Mesenchymal stem cell (in vitro differentiated cells and primary cell): ENCODE measurements around the gene S100A4.

Experiments used
- DNase-seq: peaks from one replicate; pipeline ENCODE4 v3.0.0-alpha.2; 2013
- H2AFZ ChIP-seq: one replicate; pipeline ENCODE4 v1.6.1; 2013; ENCODE audit warnings: low read depth, mild to moderate bottlenecking, control low read depth, inconsistent platforms, low read length, moderate library complexity
- H2AK5ac ChIP-seq: 2 replicates; pipeline ENCODE4 v1.6.1; 2013; ENCODE audit warnings: low read length, moderate library complexity, mild to moderate bottlenecking, inconsistent platforms; ENCODE audit not compliant: severe bottlenecking
- H2BK120ac ChIP-seq: one replicate; pipeline ENCODE4 v1.6.1; 2013; ENCODE audit warnings: low read depth, mild to moderate bottlenecking, inconsistent platforms, low read length, moderate library complexity
- H2BK12ac ChIP-seq, 2 experiments: one replicate each; pipeline ENCODE4 v1.6.1; 2013; ENCODE audit warnings: inconsistent platforms in 2 of 2, low read length in 2 of 2, mild to moderate bottlenecking in 2 of 2, moderate library complexity in 2 of 2, control low read depth in 1 of 2
- H2BK15ac ChIP-seq: one replicate; pipeline ENCODE4 v1.6.1; 2013; ENCODE audit warnings: mild to moderate bottlenecking, low read depth, inconsistent platforms; ENCODE audit not compliant: poor library complexity, severe bottlenecking
- H2BK5ac ChIP-seq: 2 replicates; pipeline ENCODE4 v1.6.1; 2013; ENCODE audit warnings: low read depth, mild to moderate bottlenecking, low read length, control low read depth, inconsistent platforms; ENCODE audit not compliant: poor library complexity, severe bottlenecking
- H3K14ac ChIP-seq, 2 experiments: one replicate each; pipeline ENCODE4 v1.6.1; 2013; ENCODE audit warnings: inconsistent platforms in 2 of 2, low read length in 2 of 2, control low read depth in 1 of 2, mild to moderate bottlenecking in 1 of 2, moderate library complexity in 1 of 2
- H3K18ac ChIP-seq, 2 experiments: one replicate each; pipeline ENCODE4 v1.6.1; 2013; ENCODE audit warnings: inconsistent platforms in 2 of 2, low read length in 2 of 2, control low read depth in 1 of 2, low read depth in 1 of 2, mild to moderate bottlenecking in 1 of 2
- H3K23ac ChIP-seq, 2 experiments: one replicate each; pipeline ENCODE4 v1.6.1; 2013; ENCODE audit warnings: inconsistent platforms in 2 of 2, low read length in 2 of 2, mild to moderate bottlenecking in 2 of 2, moderate library complexity in 2 of 2, control low read depth in 1 of 2
- H3K27ac ChIP-seq: 2 replicates; pipeline ENCODE4 v1.5.1; 2013; ENCODE audit warnings: mild to moderate bottlenecking, moderate library complexity, low read length, control low read depth, inconsistent platforms; ENCODE audit not compliant: poor library complexity, severe bottlenecking
- H3K27me3 ChIP-seq, 2 experiments: 2 replicates each; pipeline versions ENCODE4 v1.6.1 to v1.7.0; 2013; ENCODE audit warnings: low read length in 2 of 2, mild to moderate bottlenecking in 2 of 2, moderate library complexity in 2 of 2, control low read depth in 1 of 2, inconsistent platforms in 1 of 2; ENCODE audit not compliant: control insufficient read depth in 1 of 2, insufficient read depth in 1 of 2
- H3K36me3 ChIP-seq, 2 experiments: 2 replicates each; pipeline versions ENCODE4 v1.6.1 to v1.7.0; 2013; ENCODE audit warnings: low read length in 2 of 2, control low read depth in 1 of 2, inconsistent platforms in 1 of 2, low read depth in 1 of 2, mild to moderate bottlenecking in 1 of 2; ENCODE audit not compliant: insufficient read depth in 2 of 2, control insufficient read depth in 1 of 2
- H3K4ac ChIP-seq, 2 experiments: one replicate each; pipeline ENCODE4 v1.6.1; 2013; ENCODE audit warnings: inconsistent platforms in 2 of 2, low read length in 2 of 2, mild to moderate bottlenecking in 2 of 2, moderate library complexity in 2 of 2, control low read depth in 1 of 2, low read depth in 1 of 2
- H3K4me1 ChIP-seq: 2 replicates; pipeline ENCODE4 v1.6.1; 2013; ENCODE audit warnings: low read depth, low read length, control low read depth; ENCODE audit not compliant: control insufficient read depth, insufficient read depth
- H3K4me2 ChIP-seq: 2 replicates; pipeline ENCODE4 v1.6.1; 2013; ENCODE audit warnings: low read length, mild to moderate bottlenecking, inconsistent platforms; ENCODE audit not compliant: poor library complexity, severe bottlenecking
- H3K4me3 ChIP-seq, 2 experiments: 2 replicates each; pipeline versions ENCODE4 v1.5.1 to v1.7.0; 2013; ENCODE audit warnings: low read length in 2 of 2, mild to moderate bottlenecking in 2 of 2, control low read depth in 1 of 2, low read depth in 1 of 2; ENCODE audit not compliant: insufficient read depth in 1 of 2
- H3K79me1 ChIP-seq: replicated peaks from 2 replicates; pipeline ENCODE4 v1.6.1; 2013; ENCODE audit warnings: mild to moderate bottlenecking, control low read depth, low read length, inconsistent platforms; ENCODE audit not compliant: poor library complexity, severe bottlenecking
- H3K9ac ChIP-seq: 2 replicates; pipeline ENCODE4 v1.7.0; 2013; ENCODE audit warnings: mild to moderate bottlenecking, low read length, moderate library complexity
- H3K9me3 ChIP-seq: 2 replicates; pipeline ENCODE4 v1.7.0; 2013; ENCODE audit warnings: mild to moderate bottlenecking, low read length; ENCODE audit not compliant: control insufficient read depth
- H4K8ac ChIP-seq: one replicate; pipeline ENCODE4 v1.6.1; 2013; ENCODE audit warnings: inconsistent platforms, mild to moderate bottlenecking, low read length, moderate library complexity
- H4K91ac ChIP-seq: one replicate; pipeline ENCODE4 v1.6.1; 2013; ENCODE audit warnings: mild to moderate bottlenecking, low read length, inconsistent platforms
- WGBS: methylation state at CpG from one replicate; pipeline ENCODE4 v1.1.7; 2013; ENCODE audit warnings: mixed read lengths; 5-methylcytosine and 5-hydroxymethylcytosine counted together

The S100A4 gene

DNA sequence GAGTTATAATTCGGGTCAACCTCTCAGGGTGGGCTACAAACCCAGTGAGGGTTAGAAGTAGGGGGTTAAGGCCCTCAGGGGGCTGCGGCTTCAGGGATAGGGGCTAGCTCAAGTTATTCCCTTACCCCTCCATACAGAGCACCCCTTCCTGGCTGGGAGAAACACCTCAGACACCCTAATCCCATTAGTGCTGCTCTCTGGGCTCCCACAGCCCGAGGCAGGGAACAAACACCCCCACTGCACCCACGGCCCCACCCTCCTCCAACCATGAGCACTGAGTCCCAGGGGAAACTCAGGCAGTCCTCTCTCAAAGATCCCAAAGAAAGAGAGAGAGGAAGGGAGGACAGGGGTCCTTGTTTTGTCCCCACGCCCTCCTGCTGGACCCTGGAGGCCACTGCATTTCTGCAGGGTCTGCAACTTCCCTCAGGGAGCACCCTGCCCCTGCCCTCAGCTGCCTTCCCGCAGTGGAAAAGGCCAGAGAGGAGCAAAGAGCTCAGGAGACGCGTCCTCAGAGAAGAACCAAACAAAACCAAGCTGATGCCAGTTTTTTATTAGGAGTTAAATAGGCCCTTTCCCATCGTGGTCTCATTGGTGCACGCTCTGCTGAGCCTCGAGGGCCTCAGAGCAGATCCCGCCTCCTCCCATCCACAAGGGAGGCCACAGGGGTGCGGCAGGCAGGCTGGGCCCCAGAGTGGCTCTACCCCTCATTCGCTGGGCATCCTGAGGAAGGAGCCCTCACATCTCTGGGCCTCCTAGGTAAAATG is 1.4 kb upstream of the S100A4 start:
- Histone ChIP-seq H2AFZ (no peak overlapping the region), H3K9ac (peak overlapping the region; percentile 95), H3K4me2 (no peak overlapping the region), H4K8ac (peak overlapping the region; percentile 92), H3K27me3 (no peaks in the 10 kb centered on the region), H3K4me3 (peak overlapping the region in 1 of 2 experiments; percentile 87), H3K18ac (peak overlapping the region; percentile 79 to 84), H2BK12ac (peak overlapping the region; percentile 87 to 100), H2BK15ac (peak overlapping the region; percentile 99), H3K14ac (peak overlapping the region in 1 of 2 experiments; percentile 71), H3K79me1 (peaks cover 15% of the 10 kb centered on the region), H3K4ac (peak overlapping the region; percentile 84 to 88), H3K4me1 (peaks cover 66% of the 10 kb centered on the region), H2AK5ac (peak overlapping the region; percentile 84), H2BK120ac (peak overlapping the region; percentile 94), H2BK5ac (peak overlapping the region; percentile 20), H3K9me3 (no peaks in the 10 kb centered on the region), H3K27ac (peak overlapping the region; percentile 5), H4K91ac (peak overlapping the region; percentile 90), H3K23ac (peak overlapping the region in 1 of 2 experiments; percentile 40), H3K36me3 (peaks cover 12 to 33% of the 10 kb centered on the region in 2 experiments)
- no peak for DNase-seq
- 81% methylated on average over 13 of the region's 14 CpGs for WGBS

DNA sequence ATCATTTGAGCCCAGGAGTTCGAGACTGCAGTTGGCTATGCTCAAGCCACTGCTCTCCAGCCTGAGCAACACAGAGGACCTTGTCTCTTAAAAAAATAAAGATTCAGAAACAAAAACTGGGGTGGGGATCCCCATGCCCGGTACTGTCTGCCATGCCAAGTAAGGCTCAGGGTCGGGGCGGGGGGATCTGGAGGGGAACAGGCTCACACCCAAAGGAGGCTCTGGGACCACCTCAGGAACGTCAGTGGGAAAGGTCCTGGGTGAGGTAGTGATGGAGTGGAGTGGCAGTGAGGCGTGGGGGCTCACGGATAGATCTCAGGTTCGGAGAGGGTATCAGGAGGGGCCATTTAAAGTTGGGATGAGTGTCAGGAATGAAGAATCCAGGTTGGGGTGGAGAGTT is 765 bp upstream of the S100A4 start:
- Histone ChIP-seq H2AFZ (no peak overlapping the region), H4K91ac (peak overlapping the region; percentile 90), H2BK120ac (peak overlapping the region; percentile 58), H3K14ac (peak overlapping the region in 1 of 2 experiments; percentile 45), H3K79me1 (peaks cover 15% of the 10 kb centered on the region), H3K27me3 (no peaks in the 10 kb centered on the region), H4K8ac (peak overlapping the region; percentile 87), H3K4me2 (no peak overlapping the region), H3K27ac (peak overlapping the region; percentile 16), H3K18ac (peak overlapping the region; percentile 79 to 80), H2AK5ac (peak overlapping the region; percentile 77), H2BK5ac (peak overlapping the region; percentile 20), H2BK12ac (peak overlapping the region; percentile 87 to 100), H3K9ac (peak overlapping the region; percentile 95), H3K9me3 (no peaks in the 10 kb centered on the region), H2BK15ac (peak overlapping the region; percentile 99), H3K23ac (no peak overlapping the region), H3K36me3 (peaks cover 12 to 29% of the 10 kb centered on the region in 2 experiments), H3K4me3 (peak overlapping the region in 1 of 2 experiments; percentile 87), H3K4ac (peak overlapping the region; percentile 84 to 88), H3K4me1 (peaks cover 68% of the 10 kb centered on the region)
- no peak for DNase-seq
- 97% methylated on average over 8 of the region's 8 CpGs for WGBS

DNA sequence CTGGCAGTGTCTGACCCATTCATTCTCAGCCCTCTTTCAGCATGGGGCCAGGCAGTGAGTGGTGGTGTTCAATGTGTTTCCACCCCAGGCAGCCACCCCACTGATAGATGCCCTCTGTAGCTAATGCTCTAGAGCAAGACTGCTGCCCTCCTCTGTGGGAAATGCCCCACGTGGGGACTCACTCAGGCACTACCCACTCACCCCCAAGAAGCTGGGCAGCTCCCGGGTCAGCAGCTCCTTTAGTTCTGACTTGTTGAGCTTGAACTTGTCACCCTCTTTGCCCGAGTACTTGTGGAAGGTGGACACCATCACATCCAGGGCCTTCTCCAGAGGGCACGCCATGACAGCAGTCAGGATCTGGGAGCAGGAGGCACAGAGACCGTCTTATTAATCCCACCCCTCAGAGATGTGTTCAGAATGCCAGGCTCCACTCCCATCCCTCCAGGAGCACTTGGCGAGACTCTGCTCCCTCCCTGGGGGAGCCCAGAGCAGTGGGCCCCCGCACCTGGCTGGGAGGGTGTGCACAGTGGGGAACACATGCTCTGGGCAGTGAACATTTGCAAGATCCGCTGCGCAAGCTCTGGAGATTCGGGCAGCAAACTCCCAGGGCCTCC is 1.0 kb downstream of the S100A4 start:
- Histone ChIP-seq H4K8ac (peak overlapping the region; percentile 99), H3K9me3 (no peaks in the 10 kb centered on the region), H3K27ac (peak overlapping the region; percentile 90), H3K79me1 (peaks cover 15% of the 10 kb centered on the region), H3K27me3 (no peaks in the 10 kb centered on the region), H4K91ac (peak overlapping the region; percentile 94), H3K4me1 (peaks cover 78% of the 10 kb centered on the region), H2BK5ac (peak overlapping the region; percentile 62), H3K14ac (peak overlapping the region in 1 of 2 experiments; percentile 92), H3K9ac (peak overlapping the region; percentile 95), H3K18ac (peak overlapping the region; percentile 89 to 90), H3K36me3 (peaks cover 12 to 25% of the 10 kb centered on the region in 2 experiments), H2BK120ac (peak overlapping the region; percentile 92), H2BK15ac (peak overlapping the region; percentile 73), H2AFZ (peak overlapping the region; percentile 29), H3K23ac (peak overlapping the region in 1 of 2 experiments; percentile 3), H2BK12ac (peak overlapping the region; percentile 85), H2AK5ac (peak overlapping the region; percentile 54), H3K4me2 (peak overlapping the region; percentile 18), H3K4ac (peak overlapping the region; percentile 95 to 98), H3K4me3 (peak overlapping the region; percentile 8 to 87)
- DNase-seq, result no peak
- WGBS, result 45% methylated on average over 10 of the region's 10 CpGs

DNA sequence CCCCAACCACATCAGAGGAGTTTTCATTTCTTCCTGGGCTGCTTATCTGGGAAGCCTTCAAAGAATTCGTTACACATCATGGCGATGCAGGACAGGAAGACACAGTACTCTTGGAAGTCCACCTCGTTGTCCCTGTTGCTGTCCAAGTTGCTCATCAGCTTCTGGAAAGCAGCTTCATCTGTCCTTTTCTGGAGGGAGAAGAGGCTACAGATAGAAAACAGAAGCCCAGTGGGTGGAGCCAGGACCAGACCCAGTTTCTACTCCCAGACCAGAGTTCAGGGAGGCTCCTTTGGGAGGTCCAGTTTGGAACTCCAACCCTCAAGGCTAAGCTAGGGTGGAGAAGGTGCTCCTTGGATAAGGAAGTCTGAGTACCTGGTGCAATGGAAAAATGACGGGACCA is 1.9 kb downstream of the S100A4 start:
- no peak overlapping the region for H2BK12ac ChIP-seq
- H3K79me1 ChIP-seq, result peaks cover 15% of the 10 kb centered on the region
- no peak overlapping the region for H3K18ac ChIP-seq
- H3K14ac ChIP-seq, result no peak overlapping the region
- H2BK15ac ChIP-seq, result no peak overlapping the region
- H2BK120ac ChIP-seq, result no peak overlapping the region
- H3K4me3 ChIP-seq, result peak overlapping the region in 1 of 2 experiments; percentile 87
- H2AK5ac ChIP-seq, result peak overlapping the region; percentile 80
- H3K23ac ChIP-seq, result no peak overlapping the region
- no peaks in the 10 kb centered on the region for H3K9me3 ChIP-seq
- H3K27ac ChIP-seq, result no peak overlapping the region
- no peak overlapping the region for H2AFZ ChIP-seq
- no peak overlapping the region for H4K8ac ChIP-seq
- WGBS, result 95% methylated on average over 3 of the region's 4 CpGs
- H3K36me3 ChIP-seq, result peaks cover 12 to 25% of the 10 kb centered on the region in 2 experiments
- H3K4ac ChIP-seq, result no peak overlapping the region
- no peak for DNase-seq
- no peak overlapping the region for H4K91ac ChIP-seq
- peak overlapping the region; percentile 95 for H3K9ac ChIP-seq
- H3K27me3 ChIP-seq, result no peaks in the 10 kb centered on the region
- no peak overlapping the region for H2BK5ac ChIP-seq
- peaks cover 74% of the 10 kb centered on the region for H3K4me1 ChIP-seq
- H3K4me2 ChIP-seq, result no peak overlapping the region
